GM10248 (cell line): ENCODE data around the gene ARHGAP23.
"Not testable (repeated sequence)": the region's sequence is repeated elsewhere in the genome, so short reads cannot be mapped to it uniquely, and the experiment has no call there.

ENCODE experiments used
- CTCF ChIA-PET: fragments of 300-600 bp; sonication (Branson Sonifier 250); formaldehyde crosslinking; extraction: SDS; loops from one replicate; lab custom pipeline; 2021; ENCODE audit warnings: antibody characterized with exemption; lab: Yijun Ruan, JAX
- POLR2A ChIA-PET: fragments of 350-650 bp; sonication (Branson Sonifier 250); formaldehyde crosslinking; extraction: SDS; loops from one replicate; lab custom pipeline; 2020; ENCODE audit warnings: antibody characterized with exemption; lab: Yijun Ruan, JAX
- DNase-seq: peaks from one replicate; pipeline ENCODE4 v3.0.0; 2012; ENCODE audit errors: extremely low spot score
- TF ChIP-seq, protein P1 (sequence below): IDR thresholded peaks from 2 replicates; pipeline ENCODE4 v1.5.1; 2012; ENCODE audit warnings: mild to moderate bottlenecking, low read depth; ENCODE audit errors: extremely low read depth, missing control alignments, control extremely low read depth

Gene ARHGAP23

GRCh38 chr17:38430822-38431221 is 2.6 kb downstream of the ARHGAP23 start:
- DNase-seq = no peak
- POLR2A ChIA-PET = no interaction called here
- CTCF ChIA-PET = interaction anchor here (1.9 kb wide), 1 partner anchor 236 kb away, joined by 4 read pairs; no protein-coding TSS in a partner anchor
- TF ChIP-seq, protein P1, sequence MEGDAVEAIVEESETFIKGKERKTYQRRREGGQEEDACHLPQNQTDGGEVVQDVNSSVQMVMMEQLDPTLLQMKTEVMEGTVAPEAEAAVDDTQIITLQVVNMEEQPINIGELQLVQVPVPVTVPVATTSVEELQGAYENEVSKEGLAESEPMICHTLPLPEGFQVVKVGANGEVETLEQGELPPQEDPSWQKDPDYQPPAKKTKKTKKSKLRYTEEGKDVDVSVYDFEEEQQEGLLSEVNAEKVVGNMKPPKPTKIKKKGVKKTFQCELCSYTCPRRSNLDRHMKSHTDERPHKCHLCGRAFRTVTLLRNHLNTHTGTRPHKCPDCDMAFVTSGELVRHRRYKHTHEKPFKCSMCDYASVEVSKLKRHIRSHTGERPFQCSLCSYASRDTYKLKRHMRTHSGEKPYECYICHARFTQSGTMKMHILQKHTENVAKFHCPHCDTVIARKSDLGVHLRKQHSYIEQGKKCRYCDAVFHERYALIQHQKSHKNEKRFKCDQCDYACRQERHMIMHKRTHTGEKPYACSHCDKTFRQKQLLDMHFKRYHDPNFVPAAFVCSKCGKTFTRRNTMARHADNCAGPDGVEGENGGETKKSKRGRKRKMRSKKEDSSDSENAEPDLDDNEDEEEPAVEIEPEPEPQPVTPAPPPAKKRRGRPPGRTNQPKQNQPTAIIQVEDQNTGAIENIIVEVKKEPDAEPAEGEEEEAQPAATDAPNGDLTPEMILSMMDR = no peak

- POLR2A ChIA-PET = no interaction called here
- DNase-seq = no peak
- TF ChIP-seq, protein P1 = no peak
- CTCF ChIA-PET = interaction anchor here (1.1 to 1.9 kb wide), 4 partner anchors 7 to 236 kb away, joined by 3 to 10 read pairs (median 6); no protein-coding TSS in a partner anchor
Observed at GRCh38 chr17:38431346-38432145, 3.3 kb downstream of the ARHGAP23 start.

GRCh38 chr17:38434178-38434665 is 6.0 kb downstream of the ARHGAP23 start:
- no peak for DNase-seq
- POLR2A ChIA-PET = no interaction called here
- TF ChIP-seq, protein P1 = no peak
- CTCF ChIA-PET = interaction anchor here (1.8 to 2.1 kb wide), 2 partner anchors 9 to 10 kb away, joined by 6 read pairs; no protein-coding TSS in a partner anchor

DNA sequence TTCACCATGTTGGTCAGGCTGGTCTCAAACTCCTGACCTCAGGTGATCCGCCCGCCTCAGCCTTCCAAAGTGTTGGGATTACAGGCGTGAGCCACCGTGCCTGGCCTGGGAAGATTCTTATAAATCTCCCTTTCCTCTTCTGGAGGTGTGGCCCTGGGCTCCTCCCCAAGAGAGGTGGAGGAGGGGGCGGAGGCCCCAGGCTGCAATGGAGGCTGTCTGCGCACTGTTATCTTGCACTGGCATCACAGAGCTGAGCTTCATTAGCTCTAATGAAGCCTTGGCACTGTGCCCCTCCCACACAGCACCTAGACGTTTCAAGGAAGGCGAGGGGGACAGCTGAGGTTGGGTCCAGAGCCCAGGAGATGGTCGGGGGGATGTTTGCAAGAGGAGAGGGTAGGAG is 7.5 kb downstream of the ARHGAP23 start:
- POLR2A ChIA-PET = no interaction called here
- TF ChIP-seq, protein P1 = no peak
- DNase-seq = no peak
- CTCF ChIA-PET = interaction anchor here (1.8 to 2.1 kb wide), 2 partner anchors 8 to 12 kb away, joined by 6 read pairs; no protein-coding TSS in a partner anchor

- POLR2A ChIA-PET = interaction anchor here (0.6 kb wide), 1 partner anchor 102 kb away, joined by 3 read pairs; no protein-coding TSS in a partner anchor
- CTCF ChIA-PET = interaction anchor here (1.7 to 2.6 kb wide), 2 partner anchors 13 to 22 kb away, joined by 4 to 7 read pairs; no protein-coding TSS in a partner anchor
- no peak for DNase-seq
- TF ChIP-seq, protein P1 = no peak
Observed at GRCh38 chr17:38436386-38436785, 8.1 kb downstream of the ARHGAP23 start.

DNA sequence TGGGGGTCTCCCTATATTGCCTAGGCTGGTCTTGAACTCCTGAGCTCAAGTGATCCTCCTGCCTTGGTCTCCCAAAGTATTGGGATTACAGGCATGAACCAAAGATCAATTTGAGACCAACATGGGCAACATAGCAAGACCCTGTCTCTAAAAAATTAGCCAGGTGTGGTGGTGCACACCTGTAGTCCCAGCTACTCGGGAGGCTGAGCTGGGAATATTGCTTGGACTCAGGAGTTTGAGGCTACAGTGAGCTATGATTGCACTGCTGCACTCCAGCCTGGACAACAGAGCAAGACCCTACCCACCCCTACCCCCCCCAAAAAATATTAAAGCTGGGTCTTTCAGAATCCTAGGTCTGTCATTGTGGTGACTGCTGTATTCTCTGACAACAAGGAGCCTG is 9.0 kb downstream of the ARHGAP23 start:
- CTCF ChIA-PET = interaction anchor here (1.4 to 2.6 kb wide), 4 partner anchors 10 to 72 kb away, joined by 4 to 7 read pairs (median 4); no protein-coding TSS in a partner anchor
- POLR2A ChIA-PET, DNase-seq: not testable (repeated sequence)
